ENCODE measurements around the gene FANCM.

GRCh38 chr14:45133683-45134050, 2.1 kb upstream of the FANCM start:
- TF ChIP-seq RNF2 (IDR thresholded peaks at IDR 0.05) (no peak), POLR2G (IDR thresholded peaks at IDR 0.05; ENCODE audit: low read depth, low read length) (no peak), YY1 (IDR thresholded peaks at IDR 0.05; ENCODE audit: borderline replicate concordance in 1 of 3, control insufficient read depth in 1 of 3, extremely low read depth in 1 of 3, insufficient read depth in 3 of 3, insufficient read length in 1 of 3, insufficient replicate concordance in 2 of 3, low read depth in 1 of 3, low read length in 2 of 3) (no peak), EP300 (IDR thresholded peaks at IDR 0.05; ENCODE audit: low read length) (no peak), ZNF830 (CRISPR knock-in tag; IDR thresholded peaks at IDR 0.05) (no peak), NFYB (IDR thresholded peaks at IDR 0.05; ENCODE audit: extremely low read depth, insufficient read length) (no peak), RCOR1 (IDR thresholded peaks at IDR 0.05; ENCODE audit: borderline replicate concordance in 1 of 2, low read depth in 2 of 2, low read length in 2 of 2) (no peak), CTCF (IDR thresholded peaks at IDR 0.05 in 2 of 3, conservative IDR thresholded peaks at IDR 0.05 in 1 of 3; ENCODE audit: insufficient read depth in 2 of 3, low read depth in 1 of 3, low read length in 3 of 3) (no peak), HINFP (tag; conservative IDR thresholded peaks at IDR 0.05; ENCODE audit: low read depth) (no peak), KDM4B (IDR thresholded peaks at IDR 0.05; ENCODE audit: borderline replicate concordance in 2 of 2, low read depth in 1 of 2) (no peak), ZNF449 (CRISPR knock-in tag; IDR thresholded peaks at IDR 0.05) (no peak)
